ENCODE measurements around the gene MRPL53. TPM values are rescaled to one million over a fixed set of nuclear protein-coding genes. Genes with fewer than 3 reads are reported as not detected.

Gene MRPL53
- polyA plus RNA-seq, 3 donors = 48.6 to 133 (median 106) TPM

DNA sequence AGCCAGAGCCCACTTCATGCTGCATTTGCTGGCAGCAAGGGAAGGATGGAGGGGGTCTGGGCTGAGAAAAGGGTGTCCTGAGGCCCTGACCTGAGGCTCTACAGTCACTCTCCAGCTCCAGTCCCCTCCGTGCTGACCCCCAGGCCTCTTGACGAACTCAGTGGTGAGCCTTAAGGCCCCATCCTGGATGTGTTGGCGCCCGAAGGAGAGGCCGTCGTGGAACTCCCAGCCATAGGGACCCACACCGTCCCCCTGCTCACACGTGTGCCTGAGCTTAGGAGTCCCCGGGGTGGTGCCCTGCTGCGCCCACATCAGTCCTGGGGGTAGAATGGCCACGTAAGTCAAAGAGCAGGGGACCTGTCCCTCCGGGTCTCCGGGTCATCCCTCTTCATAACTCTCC lies 8.1 kb downstream of the MRPL53 start:
- H3K4me1 ChIP-seq (ENCODE audit: control insufficient read depth in 1 of 2, insufficient read depth in 2 of 2, low read length in 2 of 2) = peaks cover 14 to 23% of the 10 kb centered on the region in 2 donors
- WGBS (ENCODE audit: insufficient coverage) = 18% methylated on average over 11 of the region's 13 CpGs
- H3K4me1 Mint-ChIP-seq = peaks cover 27% of the 10 kb centered on the region
- peaks cover 0 to 3% (median 0%) of the 10 kb centered on the region in 7 donors for H3K9me3 Mint-ChIP-seq
- H3K4me2 ChIP-seq (replicated peaks; ENCODE audit: extremely low read depth, low read length, poor library complexity, severe bottlenecking) = peak overlapping the region; percentile 94
- no peaks in the 10 kb centered on the region for H3K27me3 ChIP-seq (ENCODE audit: control insufficient read depth in 2 of 2, insufficient read depth in 2 of 2, low read length in 2 of 2)
- H2AFZ ChIP-seq (ENCODE audit: insufficient read depth, low read depth, low read length, poor library complexity, severe bottlenecking) = peak overlapping the region; percentile 83
- peak overlapping the region; percentile 51 to 86 (median 53) for H3K4me3 ChIP-seq (replicated peaks in 1 of 3; ENCODE audit: low read depth in 2 of 3, low read length in 3 of 3)
- H3K79me2 ChIP-seq (ENCODE audit: insufficient read depth, low read length) = peaks cover 13% of the 10 kb centered on the region
- H3K36me3 Mint-ChIP-seq = peaks cover 18 to 24% of the 10 kb centered on the region in 2 donors
- peaks cover 6% of the 10 kb centered on the region for H4K20me1 ChIP-seq (ENCODE audit: insufficient read depth, low read length)
- intact Hi-C loops (cut with micrococcal nuclease) = no loop called here
- no peaks in the 10 kb centered on the region for H3K27me3 Mint-ChIP-seq (ENCODE audit: low read depth in 3 of 3)
- TF ChIP-seq, protein P1, sequence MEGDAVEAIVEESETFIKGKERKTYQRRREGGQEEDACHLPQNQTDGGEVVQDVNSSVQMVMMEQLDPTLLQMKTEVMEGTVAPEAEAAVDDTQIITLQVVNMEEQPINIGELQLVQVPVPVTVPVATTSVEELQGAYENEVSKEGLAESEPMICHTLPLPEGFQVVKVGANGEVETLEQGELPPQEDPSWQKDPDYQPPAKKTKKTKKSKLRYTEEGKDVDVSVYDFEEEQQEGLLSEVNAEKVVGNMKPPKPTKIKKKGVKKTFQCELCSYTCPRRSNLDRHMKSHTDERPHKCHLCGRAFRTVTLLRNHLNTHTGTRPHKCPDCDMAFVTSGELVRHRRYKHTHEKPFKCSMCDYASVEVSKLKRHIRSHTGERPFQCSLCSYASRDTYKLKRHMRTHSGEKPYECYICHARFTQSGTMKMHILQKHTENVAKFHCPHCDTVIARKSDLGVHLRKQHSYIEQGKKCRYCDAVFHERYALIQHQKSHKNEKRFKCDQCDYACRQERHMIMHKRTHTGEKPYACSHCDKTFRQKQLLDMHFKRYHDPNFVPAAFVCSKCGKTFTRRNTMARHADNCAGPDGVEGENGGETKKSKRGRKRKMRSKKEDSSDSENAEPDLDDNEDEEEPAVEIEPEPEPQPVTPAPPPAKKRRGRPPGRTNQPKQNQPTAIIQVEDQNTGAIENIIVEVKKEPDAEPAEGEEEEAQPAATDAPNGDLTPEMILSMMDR (IDR thresholded peaks at IDR 0.05) = no peak
- peak overlapping the region; percentile 79 for H3K9ac ChIP-seq (ENCODE audit: insufficient read depth, low read length, poor library complexity, severe bottlenecking)
- H3K9me3 ChIP-seq (replicated peaks in 1 of 2; ENCODE audit: control insufficient read depth in 1 of 2, insufficient read depth in 1 of 2, low read length in 2 of 2) = no peaks in the 10 kb centered on the region
- peak overlapping the region; percentile 91 to 97 for H3K4me3 Mint-ChIP-seq
- H3K27ac ChIP-seq (ENCODE audit: low read depth in 1 of 2, low read length in 2 of 2) = peak overlapping the region in 1 of 2 donors; percentile 93
- DNase-seq = no peak
- peak overlapping the region in 4 of 7 donors; percentile 43 to 75 (median 70) for H3K27ac Mint-ChIP-seq
- peaks cover 19 to 24% of the 10 kb centered on the region in 2 donors for H3K36me3 ChIP-seq (replicated peaks in 1 of 2; ENCODE audit: control insufficient read depth in 1 of 2, insufficient read depth in 2 of 2, low read length in 2 of 2)

DNA sequence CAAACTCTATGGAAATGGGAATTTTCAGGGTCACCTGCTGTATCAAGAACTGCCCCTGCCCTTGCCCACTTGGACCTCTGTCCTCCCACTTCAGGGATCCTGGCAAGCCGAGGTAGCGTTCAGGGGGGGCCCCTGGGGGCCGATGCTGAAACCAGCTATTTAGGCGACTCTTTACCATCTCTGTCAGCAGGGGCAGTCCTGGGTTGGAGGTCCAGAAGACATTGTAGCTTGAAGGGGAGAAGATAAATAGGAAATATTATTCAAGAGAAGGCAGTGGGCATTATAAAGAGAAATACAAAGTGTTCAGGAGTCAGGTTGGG lies 9.7 kb downstream of the MRPL53 start:
- Mint-ChIP-seq H3K4me1 (peaks cover 36% of the 10 kb centered on the region), H3K4me3 (peak overlapping the region in 1 of 2 donors; percentile 25), H3K36me3 (peaks cover 18 to 24% of the 10 kb centered on the region in 2 donors), H3K27me3 (ENCODE audit: low read depth in 3 of 3) (peaks cover 0 to 2% (median 0%) of the 10 kb centered on the region in 3 donors), H3K9me3 (peaks cover 0 to 3% (median 0%) of the 10 kb centered on the region in 7 donors), H3K27ac (peak overlapping the region in 1 of 7 donors; percentile 15)
- Histone ChIP-seq H3K4me1 (ENCODE audit: control insufficient read depth in 1 of 2, insufficient read depth in 2 of 2, low read length in 2 of 2) (peaks cover 24 to 33% of the 10 kb centered on the region in 2 donors), H3K4me3 (replicated peaks in 1 of 3; ENCODE audit: low read depth in 2 of 3, low read length in 3 of 3) (no peak overlapping the region), H3K9me3 (replicated peaks in 1 of 2; ENCODE audit: control insufficient read depth in 1 of 2, insufficient read depth in 1 of 2, low read length in 2 of 2) (no peaks in the 10 kb centered on the region), H4K20me1 (ENCODE audit: insufficient read depth, low read length) (peaks cover 6% of the 10 kb centered on the region), H3K27ac (ENCODE audit: low read depth in 1 of 2, low read length in 2 of 2) (no peak overlapping the region), H3K79me2 (ENCODE audit: insufficient read depth, low read length) (peaks cover 20% of the 10 kb centered on the region), H2AFZ (ENCODE audit: insufficient read depth, low read depth, low read length, poor library complexity, severe bottlenecking) (no peak overlapping the region), H3K36me3 (replicated peaks in 1 of 2; ENCODE audit: control insufficient read depth in 1 of 2, insufficient read depth in 2 of 2, low read length in 2 of 2) (peaks cover 19 to 24% of the 10 kb centered on the region in 2 donors), H3K4me2 (replicated peaks; ENCODE audit: extremely low read depth, low read length, poor library complexity, severe bottlenecking) (no peak overlapping the region), H3K27me3 (ENCODE audit: control insufficient read depth in 2 of 2, insufficient read depth in 2 of 2, low read length in 2 of 2) (no peaks in the 10 kb centered on the region), H3K9ac (ENCODE audit: insufficient read depth, low read length, poor library complexity, severe bottlenecking) (no peak overlapping the region)
- WGBS (ENCODE audit: insufficient coverage) = 100% methylated on average over 4 of the region's 4 CpGs
- intact Hi-C loops (cut with micrococcal nuclease) = no loop called here
- TF ChIP-seq, protein P1 (IDR thresholded peaks at IDR 0.05) = no peak
- no peak for DNase-seq

Data from CD14-positive monocyte (primary cell).